GM18951 (cell line): Measurements from ENCODE around the gene LRRC2.
"Not testable (repeated sequence)": the region's sequence is repeated elsewhere in the genome, so short reads cannot be mapped to it uniquely, and the experiment has no call there.

Experiments used
- POLR2A ChIP-seq: IDR thresholded peaks from 4 replicates; pipeline ENCODE4 v1.6.1; 2011; ENCODE audit warnings: mild to moderate bottlenecking; ENCODE audit not compliant: insufficient read length, insufficient read depth; ENCODE audit errors: extremely low read depth
- in situ Hi-C: fragments of 300-500 bp; cut with MboI; formaldehyde crosslinking; loops from one replicate; pipeline ENCODE4 v1.12.0; 2022; ENCODE audit warnings: low sequenced_read_pairs, mixed read lengths, inconsistent platforms; ENCODE audit not compliant: unreplicated experiment

Gene LRRC2

GRCh38 chr3:46557814-46558183 lies 8.3 kb downstream of the LRRC2 start:
- in situ Hi-C loops: loop anchor here (5.0 kb wide), 1 partner anchor 70 kb away; no protein-coding TSS in a partner anchor
- no peak for TF ChIP-seq POLR2A

GRCh38 chr3:46553154-46553553 lies 12.9 kb downstream of the LRRC2 start:
- in situ Hi-C loops: no loop called here
- TF ChIP-seq POLR2A: no peak

- in situ Hi-C loops: no loop called here
- TF ChIP-seq POLR2A: no peak
Observed at GRCh38 chr3:46552538-46552937, 13.6 kb downstream of the LRRC2 start.

GRCh38 chr3:46551615-46552014 lies 14.5 kb downstream of the LRRC2 start:
- in situ Hi-C loops: no loop called here
- no peak for TF ChIP-seq POLR2A

- no peak for TF ChIP-seq POLR2A
- in situ Hi-C loops: no loop called here
Observed at GRCh38 chr3:46549989-46550388, 16.1 kb downstream of the LRRC2 start.

- in situ Hi-C loops: no loop called here
- no peak for TF ChIP-seq POLR2A
Observed at GRCh38 chr3:46549408-46549904, 16.6 kb downstream of the LRRC2 start.

- in situ Hi-C loops: not testable (repeated sequence)
Observed at GRCh38 chr3:46548611-46549010, 17.5 kb downstream of the LRRC2 start.

- in situ Hi-C loops: no loop called here
- TF ChIP-seq POLR2A: no peak
Observed at GRCh38 chr3:46546896-46547440, 19.1 kb downstream of the LRRC2 start.

- in situ Hi-C loops: no loop called here
Observed at GRCh38 chr3:46545818-46546630, 20.1 kb downstream of the LRRC2 start.

GRCh38 chr3:46544771-46545503 lies 21.2 kb downstream of the LRRC2 start:
- no peak for TF ChIP-seq POLR2A
- in situ Hi-C loops: no loop called here

More at GRCh38 chr3:46545818-46546630, 20.1 kb downstream of the LRRC2 start:
- TF ChIP-seq POLR2A: no peak

GRCh38 chr3:46542801-46543201 lies 23.3 kb downstream of the LRRC2 start:
- in situ Hi-C loops: no loop called here
- no peak for TF ChIP-seq POLR2A

- TF ChIP-seq POLR2A: no peak
- in situ Hi-C loops: no loop called here
Observed at GRCh38 chr3:46542344-46542743, 23.8 kb downstream of the LRRC2 start.

- in situ Hi-C loops: no loop called here
- no peak for TF ChIP-seq POLR2A
Observed at GRCh38 chr3:46541835-46542234, 24.3 kb downstream of the LRRC2 start.

GRCh38 chr3:46540550-46540949 lies 25.6 kb downstream of the LRRC2 start:
- in situ Hi-C loops: no loop called here
- TF ChIP-seq POLR2A: no peak

GRCh38 chr3:46539443-46540005 lies 26.6 kb downstream of the LRRC2 start:
- TF ChIP-seq POLR2A: no peak
- in situ Hi-C loops: no loop called here
